Measurements from ENCODE around the gene PLEKHA6.

PLEKHA6 gene

DNA sequence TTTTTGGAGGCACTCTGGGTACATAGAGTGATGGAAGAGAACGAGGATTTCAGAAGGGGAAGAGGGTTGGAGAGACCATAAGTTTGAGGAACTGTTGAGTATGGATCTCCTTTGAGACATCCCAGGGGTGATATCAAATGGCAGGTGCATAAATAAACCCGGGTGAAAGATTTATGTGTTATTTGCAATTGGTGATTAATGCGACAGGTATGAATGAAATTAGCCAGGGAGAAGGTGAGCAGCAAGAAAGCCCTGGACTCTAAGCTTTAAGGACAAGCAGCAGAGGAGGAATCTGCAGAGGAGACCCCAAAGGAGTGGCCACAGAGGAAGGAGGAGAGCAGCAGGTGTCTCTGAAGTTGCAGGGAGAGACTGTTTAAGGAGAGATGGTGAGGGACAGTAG is 184.8 kb downstream of the PLEKHA6 start:
- no peak for DNase-seq

DNA sequence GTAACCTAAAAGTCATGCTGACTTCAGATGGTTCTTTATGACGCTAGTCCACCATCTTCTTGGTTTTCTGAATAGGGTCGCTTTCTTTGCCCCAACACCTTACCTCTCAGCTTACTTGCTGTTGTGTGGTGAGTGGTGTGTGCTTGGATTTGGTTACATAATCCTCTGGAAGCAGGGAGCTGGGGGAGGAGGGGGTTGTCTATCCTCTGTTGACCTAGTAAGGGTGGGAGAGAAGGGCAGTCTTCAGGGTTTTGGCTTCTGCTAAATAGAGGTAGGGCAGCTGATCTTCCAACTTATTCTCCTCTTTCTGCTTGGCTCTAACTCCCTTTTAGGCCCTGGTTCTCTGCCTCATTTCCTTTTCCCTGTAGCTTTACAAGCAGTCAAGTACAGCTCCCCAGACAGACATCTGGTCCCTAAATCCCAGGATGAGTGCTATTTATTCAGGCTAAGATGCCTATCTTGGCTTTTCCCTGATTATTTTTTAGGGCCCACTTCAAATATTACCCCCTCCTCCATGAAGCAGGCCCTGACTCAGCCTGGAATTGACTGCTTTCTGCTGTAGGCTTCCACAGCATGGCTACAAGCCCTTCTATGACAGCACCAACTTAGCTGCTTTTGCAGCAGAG is 187.2 kb downstream of the PLEKHA6 start:
- DNase-seq = no peak

DNA sequence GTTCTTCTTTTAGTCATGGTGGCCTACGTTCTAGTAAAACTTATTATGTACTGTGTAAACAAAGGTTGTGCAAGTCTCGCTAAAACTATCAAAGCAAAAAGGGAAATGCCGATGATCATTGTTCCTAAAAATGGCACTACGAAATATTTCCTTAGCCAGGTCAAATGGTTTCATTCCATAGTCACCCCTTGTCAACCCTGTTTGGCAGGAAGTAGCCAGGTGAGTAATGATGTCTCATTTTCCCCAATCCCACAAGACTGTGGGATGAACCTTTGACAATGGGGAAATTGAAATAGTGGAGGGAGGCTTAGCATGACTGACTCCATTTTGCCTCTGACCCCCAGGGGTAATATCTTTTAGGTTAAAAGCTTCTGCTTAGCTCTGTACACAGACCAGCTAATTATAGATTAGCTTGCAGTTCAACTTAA is 188.0 kb downstream of the PLEKHA6 start:
- DNase-seq = no peak

DNA sequence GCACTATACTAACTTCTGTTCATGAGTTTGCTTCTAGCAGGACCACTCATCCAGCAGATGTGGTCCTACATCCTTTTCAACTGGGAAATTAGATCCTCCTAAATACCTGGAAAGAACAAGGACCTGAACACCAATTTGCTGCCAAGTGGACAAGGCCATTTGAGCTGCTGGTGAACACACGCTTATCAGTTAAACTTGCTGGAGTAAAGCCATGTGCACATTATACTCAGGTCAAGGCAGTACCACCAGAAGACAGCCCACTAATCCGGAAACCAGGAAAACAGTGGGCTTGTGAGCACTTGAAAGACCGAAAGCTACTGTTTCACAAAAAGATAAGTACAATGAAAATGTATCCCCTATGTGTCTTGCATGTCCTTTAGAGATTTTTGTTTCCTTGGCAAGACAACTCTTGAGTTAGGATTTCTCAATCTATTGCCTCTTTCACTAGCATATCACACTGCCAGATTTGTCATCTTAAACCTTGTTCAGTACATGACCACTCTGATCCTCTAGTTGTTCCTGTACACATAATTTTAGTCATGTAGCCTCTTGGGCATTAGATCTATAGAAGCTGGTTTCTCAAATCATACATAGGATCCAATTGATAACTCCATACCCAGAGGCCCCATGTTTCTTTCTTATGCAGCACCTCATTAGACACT is 189.1 kb downstream of the PLEKHA6 start:
- no peak for DNase-seq

DNA sequence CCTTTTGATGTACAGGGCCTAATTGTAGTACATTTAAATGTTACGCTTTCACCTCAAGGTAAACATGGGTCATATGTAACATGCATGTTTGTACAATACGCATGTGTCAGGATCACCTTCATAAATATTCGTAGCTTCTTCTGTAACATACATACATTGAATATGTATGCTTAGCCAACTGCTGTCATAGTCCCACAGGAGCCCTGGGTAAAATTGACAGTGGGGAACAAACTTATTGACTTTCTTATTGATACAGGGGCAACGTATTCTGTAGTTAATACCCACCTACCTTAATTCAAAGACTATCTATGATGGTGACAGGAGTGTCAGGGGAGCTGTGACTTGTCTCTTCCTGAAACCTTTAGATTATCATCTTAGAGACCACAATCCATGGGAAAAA is 189.9 kb downstream of the PLEKHA6 start:
- DNase-seq = no peak

Data from COR-L47 (cell line).